Fibroblast of skin of right quadriceps (primary cell): Measurements from ENCODE around the gene USP49.
"Not testable (repeated sequence)": the region's sequence is repeated elsewhere in the genome, so short reads cannot be mapped to it uniquely, and the experiment has no call there.

Experiments
- DNase-seq: peaks from one replicate; pipeline ENCODE4 v3.0.0-alpha.2; 2013

USP49 gene

GRCh38 chr6:41778895-41779294 is 116.3 kb downstream of the USP49 start:
- no peak for DNase-seq

GRCh38 chr6:41777551-41778285 is 117.5 kb downstream of the USP49 start:
- no peak for DNase-seq

GRCh38 chr6:41775293-41775882 is 119.8 kb downstream of the USP49 start:
- DNase-seq, result no peak

GRCh38 chr6:41774841-41775240 is 120.3 kb downstream of the USP49 start:
- no peak for DNase-seq

GRCh38 chr6:41771058-41771983 is 123.9 kb downstream of the USP49 start:
- no peak for DNase-seq

- DNase-seq, result no peak
These were observed 124.7 kb downstream of the USP49 start for GRCh38 chr6:41770381-41771057.

GRCh38 chr6:41769376-41769775 is 125.8 kb downstream of the USP49 start:
- no peak for DNase-seq

GRCh38 chr6:41768545-41769308 is 126.4 kb downstream of the USP49 start:
- no peak for DNase-seq

- peak; percentile 58 for DNase-seq
These were observed 127.9 kb downstream of the USP49 start for GRCh38 chr6:41767112-41767833.

GRCh38 chr6:41766043-41766664 is 129.0 kb downstream of the USP49 start:
- DNase-seq, result not testable (repeated sequence)

- no peak for DNase-seq
These were observed 131.7 kb downstream of the USP49 start for GRCh38 chr6:41763470-41763869.

GRCh38 chr6:41759905-41760579 is 135.1 kb downstream of the USP49 start:
- no peak for DNase-seq

GRCh38 chr6:41759106-41759904 is 135.9 kb downstream of the USP49 start:
- no peak for DNase-seq

GRCh38 chr6:41758641-41759035 is 136.5 kb downstream of the USP49 start:
- no peak for DNase-seq

GRCh38 chr6:41757931-41758640 is 137.1 kb downstream of the USP49 start:
- no peak for DNase-seq

- no peak for DNase-seq
These were observed 137.9 kb downstream of the USP49 start for GRCh38 chr6:41757271-41757670.

- DNase-seq, result no peak
These were observed 138.8 kb downstream of the USP49 start for GRCh38 chr6:41756354-41756753.

GRCh38 chr6:41755895-41756294 is 139.3 kb downstream of the USP49 start:
- no peak for DNase-seq

GRCh38 chr6:41750374-41750773 is 144.8 kb downstream of the USP49 start:
- DNase-seq, result no peak
